Gastrocnemius medialis (tissue), 4 donors: ENCODE data around the gene ARVCF. TPM values are rescaled to one million over a fixed set of nuclear protein-coding genes. Genes with fewer than 3 reads are reported as not detected.

ENCODE experiments used
- ATAC-seq, 2 donors: fragments of 150-250 bp; one replicate each; pipeline ENCODE4 v1.9.1; 2016
- DNase-seq, 2 donors: peaks; one replicate each; pipeline ENCODE4 v3.0.0-alpha.2; 2019
- H3K27ac ChIP-seq, 4 donors: fragments of 200-600 bp; sonication (generic); 1 replicate in 1 of 4; 2 replicates in 3 of 4; pipeline ENCODE4 v1.5.1; 2016 to 2018; ENCODE audit warnings: mild to moderate bottlenecking in 2 of 4, moderate library complexity in 1 of 4
- H3K27me3 ChIP-seq, 3 donors: fragments of 200-600 bp; sonication (generic) in 2 of 3; 1 replicate in 1 of 3; 2 replicates in 2 of 3; pipeline versions ENCODE4 v1.5.1 to v1.6.0; 2016 to 2019; ENCODE audit warnings: mild to moderate bottlenecking in 1 of 3, moderate library complexity in 1 of 3
- H3K36me3 ChIP-seq, 2 donors: fragments of 200-600 bp; sonication (generic) in 1 of 2; one replicate each; pipeline ENCODE4 v1.5.1; 2017 to 2018
- H3K4me1 ChIP-seq, 2 donors: fragments of 200-600 bp; sonication (generic) in 1 of 2; one replicate each; pipeline ENCODE4 v1.5.1; 2016 to 2017; ENCODE audit warnings: mild to moderate bottlenecking in 2 of 2
- H3K4me3 ChIP-seq, 4 donors: fragments of 200-600 bp; sonication (generic) in 3 of 4; 1 replicate in 1 of 4; 2 replicates in 3 of 4; pipeline ENCODE4 v1.5.1; 2016 to 2019; ENCODE audit warnings: mild to moderate bottlenecking in 2 of 4
- H3K9me3 ChIP-seq, 3 donors: fragments of 200-600 bp; sonication (generic) in 2 of 3; 1 replicate in 1 of 3; 2 replicates in 2 of 3; pipeline ENCODE4 v1.5.1; 2016 to 2019
- CTCF ChIP-seq, 5 experiments: fragments of 450-650 bp in 3 of 5; fragments of 200-600 bp in 2 of 5; sonication (generic) in 2 of 5; IDR thresholded peaks in 4 of 5; conservative IDR thresholded peaks in 1 of 5; 1 replicate in 4 of 5; 2 replicates in 1 of 5; pipeline ENCODE4 v1.5.1; 2016 to 2019; ENCODE audit warnings: antibody characterized with exemption in 5 of 5, mild to moderate bottlenecking in 3 of 5, moderate library complexity in 3 of 5
- POLR2A ChIP-seq, 2 donors: fragments of 450-650 bp; IDR thresholded peaks; one replicate each; pipeline ENCODE4 v1.6.1; 2017; ENCODE audit warnings: antibody characterized with exemption in 2 of 2, mild to moderate bottlenecking in 2 of 2, moderate library complexity in 2 of 2
- in situ Hi-C, 4 donors: fragments of 200-750 bp; cut with MboI; loops; one replicate each; pipeline versions ENCODE4 v1.15.0 to v1.8.0; 2017; ENCODE audit warnings: low sequenced_read_pairs in 4 of 4
- intact Hi-C: fragments of 100-400 bp; cut with DNase I; formaldehyde crosslinking; loops from one replicate; pipeline ENCODE4 v1.15.1; 2023; ENCODE audit warnings: low total_unique reads
- total RNA-seq, 4 donors: library from RNA; depleted of rRNA; stranded (reverse); fragments of >200 nt; gene quantifications; one replicate each; pipeline versions ENCODE4 v1.1.0 to v1.2.3, GENCODE V29; 2016

Gene ARVCF
- total RNA-seq, 4 donors from 2014 or later: 6.9 to 19.6 (median 18.0) TPM

DNA sequence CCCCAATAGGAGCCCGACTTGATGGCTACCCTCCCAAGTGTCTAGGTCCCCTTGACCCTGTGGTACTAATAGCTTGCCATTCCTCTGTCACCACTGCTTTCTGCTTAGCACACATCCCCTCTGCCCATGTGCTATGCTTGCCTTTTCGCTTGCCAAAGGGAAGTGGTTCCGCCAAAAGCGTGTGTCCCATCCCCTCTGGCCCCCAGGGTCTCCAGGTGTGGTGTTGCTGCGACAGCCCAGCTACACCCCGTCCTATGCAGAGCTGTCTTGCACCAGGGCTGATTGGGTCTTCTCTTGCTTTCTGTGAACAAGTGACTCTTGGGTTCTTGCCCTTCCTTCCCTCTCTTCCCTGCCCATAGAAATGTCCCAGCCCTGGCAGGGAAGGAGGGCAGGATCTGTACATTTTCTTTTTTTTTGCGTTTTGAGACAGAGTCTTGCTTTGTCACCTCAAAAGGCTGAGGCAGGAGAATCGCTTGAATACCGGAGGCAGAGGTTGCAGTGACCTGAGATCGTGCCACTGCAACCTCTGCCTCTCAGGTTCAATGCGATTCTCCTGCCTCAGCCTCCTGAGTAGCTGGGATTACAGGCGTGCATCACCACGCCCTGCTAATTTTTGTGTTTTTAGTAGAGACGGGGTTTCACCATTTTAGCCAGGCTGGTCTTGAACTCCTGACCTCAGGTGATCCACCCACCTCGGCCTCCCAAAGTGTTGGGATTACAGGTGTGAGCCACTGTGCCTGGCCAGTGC, 8.2 kb upstream of the ARVCF start:
- in situ Hi-C loops: no loop called here
- TF ChIP-seq POLR2A (IDR thresholded peaks at IDR 0.05): no peak
- no peak for TF ChIP-seq CTCF (IDR thresholded peaks at IDR 0.05 in 4 of 5, conservative IDR thresholded peaks at IDR 0.05 in 1 of 5)
- Histone ChIP-seq H3K27me3 (no peaks in the 10 kb centered on the region), H3K27ac (peak overlapping the region in 2 of 4 donors; percentile 14 to 51), H3K36me3 (no peaks in the 10 kb centered on the region), H3K9me3 (no peaks in the 10 kb centered on the region), H3K4me3 (no peak overlapping the region), H3K4me1 (peaks cover 27 to 32% of the 10 kb centered on the region in 2 donors)
- intact Hi-C loops: loop anchor here (5.0 kb wide), 3 partner anchors 92 to 168 kb away; partner anchors contain the start of genes RANBP1, TRMT2A and ZDHHC8
- ATAC-seq (no peak), DNase-seq (no peak)

GRCh38 chr22:20024225-20024624, 7.6 kb upstream of the ARVCF start:
- H3K4me3 ChIP-seq: no peak overlapping the region
- DNase-seq (peak in 1 of 2 donors; percentile 38), ATAC-seq (no peak)
- H3K27me3 ChIP-seq: no peaks in the 10 kb centered on the region
- in situ Hi-C loops: no loop called here
- no peak for TF ChIP-seq CTCF (IDR thresholded peaks at IDR 0.05 in 4 of 5, conservative IDR thresholded peaks at IDR 0.05 in 1 of 5)
- TF ChIP-seq POLR2A (IDR thresholded peaks at IDR 0.05): peak; percentile 11 to 16
- intact Hi-C loops: loop anchor here (5.0 kb wide), 3 partner anchors 93 to 167 kb away; partner anchors contain the start of genes RANBP1, TRMT2A and ZDHHC8
- H3K9me3 ChIP-seq: no peaks in the 10 kb centered on the region
- H3K36me3 ChIP-seq: no peaks in the 10 kb centered on the region
- H3K4me1 ChIP-seq: peaks cover 25 to 30% of the 10 kb centered on the region in 2 donors
- peak overlapping the region in 2 of 4 donors; percentile 51 to 98 for H3K27ac ChIP-seq

DNA sequence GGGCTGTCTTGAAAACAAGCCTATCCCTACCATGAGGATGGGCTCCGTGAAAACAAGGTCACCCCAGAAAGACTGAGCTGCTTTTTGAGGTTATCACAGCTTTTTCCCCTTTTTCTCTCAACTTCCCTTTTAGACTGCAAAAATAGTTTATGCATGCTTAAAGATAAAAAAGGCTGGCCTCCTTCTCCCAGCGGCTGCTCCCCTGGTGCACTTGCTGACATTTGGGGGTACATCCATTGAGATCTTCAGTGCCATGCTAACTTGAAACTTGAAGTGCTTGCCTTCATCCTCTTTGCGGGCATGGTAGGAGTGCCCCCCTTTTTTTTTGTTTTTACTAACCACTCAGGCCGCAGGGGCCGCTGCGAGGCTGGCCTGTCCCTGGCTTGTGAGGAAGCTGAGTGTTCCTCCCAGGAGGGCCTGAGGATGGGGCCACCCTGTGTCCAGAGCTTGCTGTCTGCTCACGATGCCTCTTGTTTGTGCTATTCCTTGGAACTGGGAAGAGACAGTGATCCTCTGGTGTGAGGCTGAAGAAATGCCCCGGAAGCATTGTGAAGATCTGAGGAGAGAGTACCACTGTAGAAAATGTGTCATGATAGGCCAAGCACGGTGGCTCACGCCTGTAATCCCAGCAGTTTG, 6.5 kb upstream of the ARVCF start:
- intact Hi-C loops (loop anchor here (5.0 kb wide), 3 partner anchors 94 to 166 kb away; partner anchors contain the start of genes RANBP1, TRMT2A and ZDHHC8), in situ Hi-C loops (no loop called here)
- Histone ChIP-seq H3K9me3 (no peaks in the 10 kb centered on the region), H3K27me3 (no peaks in the 10 kb centered on the region), H3K4me3 (no peak overlapping the region), H3K27ac (peak overlapping the region; percentile 91 to 99 (median 98)), H3K36me3 (no peaks in the 10 kb centered on the region), H3K4me1 (peaks cover 19 to 26% of the 10 kb centered on the region in 2 donors)
- no peak for ATAC-seq
- no peak for DNase-seq
- TF ChIP-seq POLR2A (IDR thresholded peaks at IDR 0.05): no peak
- TF ChIP-seq CTCF (IDR thresholded peaks at IDR 0.05 in 4 of 5, conservative IDR thresholded peaks at IDR 0.05 in 1 of 5): no peak

GRCh38 chr22:20022231-20022977, 5.8 kb upstream of the ARVCF start:
- in situ Hi-C loops: no loop called here
- TF ChIP-seq POLR2A (IDR thresholded peaks at IDR 0.05) (no peak), CTCF (IDR thresholded peaks at IDR 0.05 in 4 of 5, conservative IDR thresholded peaks at IDR 0.05 in 1 of 5) (no peak)
- Histone ChIP-seq H3K9me3 (no peaks in the 10 kb centered on the region), H3K27me3 (no peaks in the 10 kb centered on the region), H3K4me3 (peak overlapping the region; percentile 77 to 98 (median 92)), H3K27ac (peak overlapping the region; percentile 91 to 99 (median 98)), H3K36me3 (no peaks in the 10 kb centered on the region), H3K4me1 (peaks cover 20 to 28% of the 10 kb centered on the region in 2 donors)
- no peak for DNase-seq
- intact Hi-C loops: loop anchor here (5.0 kb wide), 3 partner anchors 95 to 165 kb away; partner anchors contain the start of genes RANBP1, TRMT2A and ZDHHC8
- peak in 1 of 2 donors; percentile 6 for ATAC-seq
